Measurements from ENCODE around the gene PDE2A. TPM values are rescaled to one million over a fixed set of nuclear protein-coding genes. Genes with fewer than 3 reads are reported as not detected.

Gene PDE2A
- polyA plus RNA-seq, 1 donor (not counting 4 experiments of a cell fraction or from before 2014, with no cell fraction given), result 0.38 TPM

GRCh38 chr11:72586321-72587090, 87.7 kb downstream of the PDE2A start:
- TF ChIP-seq, protein P1, sequence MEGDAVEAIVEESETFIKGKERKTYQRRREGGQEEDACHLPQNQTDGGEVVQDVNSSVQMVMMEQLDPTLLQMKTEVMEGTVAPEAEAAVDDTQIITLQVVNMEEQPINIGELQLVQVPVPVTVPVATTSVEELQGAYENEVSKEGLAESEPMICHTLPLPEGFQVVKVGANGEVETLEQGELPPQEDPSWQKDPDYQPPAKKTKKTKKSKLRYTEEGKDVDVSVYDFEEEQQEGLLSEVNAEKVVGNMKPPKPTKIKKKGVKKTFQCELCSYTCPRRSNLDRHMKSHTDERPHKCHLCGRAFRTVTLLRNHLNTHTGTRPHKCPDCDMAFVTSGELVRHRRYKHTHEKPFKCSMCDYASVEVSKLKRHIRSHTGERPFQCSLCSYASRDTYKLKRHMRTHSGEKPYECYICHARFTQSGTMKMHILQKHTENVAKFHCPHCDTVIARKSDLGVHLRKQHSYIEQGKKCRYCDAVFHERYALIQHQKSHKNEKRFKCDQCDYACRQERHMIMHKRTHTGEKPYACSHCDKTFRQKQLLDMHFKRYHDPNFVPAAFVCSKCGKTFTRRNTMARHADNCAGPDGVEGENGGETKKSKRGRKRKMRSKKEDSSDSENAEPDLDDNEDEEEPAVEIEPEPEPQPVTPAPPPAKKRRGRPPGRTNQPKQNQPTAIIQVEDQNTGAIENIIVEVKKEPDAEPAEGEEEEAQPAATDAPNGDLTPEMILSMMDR (optimal IDR thresholded peaks at IDR 0.05 in 1 of 3, IDR thresholded peaks at IDR 0.05 in 1 of 3, conservative IDR thresholded peaks at IDR 0.05 in 1 of 3; ENCODE audit: extremely low read depth in 1 of 3, insufficient read depth in 2 of 3, low read length in 3 of 3), result no peak
- no peak for TF ChIP-seq EZH2 (IDR thresholded peaks at IDR 0.05; ENCODE audit: low read length)
- dilution Hi-C loops (cut with MboI; ENCODE audit: extremely low pct_ligation_motif_present, low sequenced_read_pairs), result no loop called here
- peaks cover 10% of the 10 kb centered on the region for H3K4me1 ChIP-seq (ENCODE audit: control insufficient read depth, extremely low read depth, insufficient read depth, low read length)
- H3K79me2 ChIP-seq (ENCODE audit: control insufficient read depth, insufficient read depth, low read length), result no peaks in the 10 kb centered on the region
- H3K9me1 ChIP-seq (ENCODE audit: control insufficient read depth, extremely low read depth, insufficient read depth, low read length), result no peaks in the 10 kb centered on the region
- H3K36me3 ChIP-seq (ENCODE audit: control insufficient read depth in 2 of 2, extremely low read depth in 1 of 2, insufficient read depth in 2 of 2, low read length in 2 of 2), result no peaks in the 10 kb centered on the region
- peaks cover 48% of the 10 kb centered on the region for H3K27me3 ChIP-seq (ENCODE audit: control insufficient read depth, extremely low read depth, insufficient read depth, low read length)
- no peak overlapping the region for H2AFZ ChIP-seq (ENCODE audit: control insufficient read depth, low read length)
- H3K9me3 ChIP-seq (ENCODE audit: control insufficient read depth, low read depth, low read length), result no peaks in the 10 kb centered on the region
- DNase-seq (ENCODE audit: low read depth, low spot score) (no peak), FAIRE-seq (no peak)
- H3K4me2 ChIP-seq (ENCODE audit: control insufficient read depth, extremely low read depth, insufficient read depth, low read depth, low read length), result no peak overlapping the region
- no peak overlapping the region for H3K27ac ChIP-seq (ENCODE audit: control insufficient read depth, insufficient read depth, low read length)
- H3K9ac ChIP-seq (ENCODE audit: control insufficient read depth, extremely low read depth, insufficient read depth, low read length), result no peak overlapping the region
- H4K20me1 ChIP-seq (ENCODE audit: control insufficient read depth, extremely low read depth, insufficient read depth, low read length), result peaks cover 4% of the 10 kb centered on the region
- no peak overlapping the region for H3K4me3 ChIP-seq (ENCODE audit: control insufficient read depth in 2 of 3, extremely low read depth in 1 of 3, insufficient read depth in 2 of 3, low read depth in 1 of 3, low read length in 3 of 3)

DNA sequence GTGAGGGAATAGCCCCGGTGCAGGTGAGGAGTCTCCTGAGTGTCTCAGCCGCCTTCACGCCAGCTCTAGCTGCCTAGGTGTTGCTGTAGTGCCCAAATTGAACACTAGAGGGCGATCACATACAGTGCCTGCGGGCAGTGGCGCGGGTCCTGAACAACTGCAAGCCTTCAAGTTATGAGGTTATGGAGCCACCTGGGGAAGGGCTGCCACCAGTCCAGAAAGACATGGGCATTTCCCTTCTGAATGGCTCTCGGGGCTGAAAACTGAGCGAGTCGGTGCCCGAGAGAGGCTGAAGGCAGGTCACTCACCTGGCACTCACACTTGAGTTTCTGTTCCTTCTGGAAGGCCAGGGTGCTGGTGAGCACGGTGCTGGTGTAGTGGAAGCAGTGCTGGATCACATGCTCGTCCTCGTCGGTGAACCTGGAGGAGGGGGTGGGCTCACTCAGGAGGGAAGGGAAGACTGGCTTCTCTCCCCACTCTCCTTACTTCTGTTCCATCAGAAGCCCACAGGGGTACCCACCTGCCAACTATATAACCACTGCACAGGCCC, 88.4 kb downstream of the PDE2A start:
- DNase-seq (ENCODE audit: low read depth, low spot score), result no peak

More for the DNA sequence above, 88.4 kb downstream of the PDE2A start:
- H2AFZ ChIP-seq (ENCODE audit: control insufficient read depth, low read length), result no peak overlapping the region
- H3K4me3 ChIP-seq (ENCODE audit: control insufficient read depth in 2 of 3, extremely low read depth in 1 of 3, insufficient read depth in 2 of 3, low read depth in 1 of 3, low read length in 3 of 3), result no peak overlapping the region
- peak; percentile 81 for FAIRE-seq
- H3K27me3 ChIP-seq (ENCODE audit: control insufficient read depth, extremely low read depth, insufficient read depth, low read length), result peaks cover 42% of the 10 kb centered on the region
- no peaks in the 10 kb centered on the region for H3K79me2 ChIP-seq (ENCODE audit: control insufficient read depth, insufficient read depth, low read length)
- no peaks in the 10 kb centered on the region for H3K9me3 ChIP-seq (ENCODE audit: control insufficient read depth, low read depth, low read length)
- H3K27ac ChIP-seq (ENCODE audit: control insufficient read depth, insufficient read depth, low read length), result no peak overlapping the region
- H4K20me1 ChIP-seq (ENCODE audit: control insufficient read depth, extremely low read depth, insufficient read depth, low read length), result peaks cover 4% of the 10 kb centered on the region
- TF ChIP-seq EZH2 (IDR thresholded peaks at IDR 0.05; ENCODE audit: low read length), result no peak
- TF ChIP-seq, protein P1 (optimal IDR thresholded peaks at IDR 0.05 in 1 of 3, IDR thresholded peaks at IDR 0.05 in 1 of 3, conservative IDR thresholded peaks at IDR 0.05 in 1 of 3; ENCODE audit: extremely low read depth in 1 of 3, insufficient read depth in 2 of 3, low read length in 3 of 3), result peak; percentile 87 to 90 (median 88)
- H3K9me1 ChIP-seq (ENCODE audit: control insufficient read depth, extremely low read depth, insufficient read depth, low read length), result no peaks in the 10 kb centered on the region
- H3K36me3 ChIP-seq (ENCODE audit: control insufficient read depth in 2 of 2, extremely low read depth in 1 of 2, insufficient read depth in 2 of 2, low read length in 2 of 2), result no peaks in the 10 kb centered on the region
- dilution Hi-C loops (cut with MboI; ENCODE audit: extremely low pct_ligation_motif_present, low sequenced_read_pairs), result no loop called here
- H3K4me2 ChIP-seq (ENCODE audit: control insufficient read depth, extremely low read depth, insufficient read depth, low read depth, low read length), result peak overlapping the region; percentile 55
- peaks cover 10% of the 10 kb centered on the region for H3K4me1 ChIP-seq (ENCODE audit: control insufficient read depth, extremely low read depth, insufficient read depth, low read length)
- no peak overlapping the region for H3K9ac ChIP-seq (ENCODE audit: control insufficient read depth, extremely low read depth, insufficient read depth, low read length)
